DMS 273 (cell line): ENCODE results near the gene CENPW.

ENCODE experiments used
- DNase-seq: peaks from one replicate; lab custom pipeline; 2025; ENCODE audit not compliant: unreplicated experiment; lab: John Stamatoyannopoulos, UW

The CENPW gene

GRCh38 chr6:126339796-126340609 is at the start of gene CENPW:
Gene CENPW (plus strand): TSS chr6:126340115. CDS start chr6:126340274, 159 bp downstream.
- DNase-seq, result peak; percentile 97

DNA sequence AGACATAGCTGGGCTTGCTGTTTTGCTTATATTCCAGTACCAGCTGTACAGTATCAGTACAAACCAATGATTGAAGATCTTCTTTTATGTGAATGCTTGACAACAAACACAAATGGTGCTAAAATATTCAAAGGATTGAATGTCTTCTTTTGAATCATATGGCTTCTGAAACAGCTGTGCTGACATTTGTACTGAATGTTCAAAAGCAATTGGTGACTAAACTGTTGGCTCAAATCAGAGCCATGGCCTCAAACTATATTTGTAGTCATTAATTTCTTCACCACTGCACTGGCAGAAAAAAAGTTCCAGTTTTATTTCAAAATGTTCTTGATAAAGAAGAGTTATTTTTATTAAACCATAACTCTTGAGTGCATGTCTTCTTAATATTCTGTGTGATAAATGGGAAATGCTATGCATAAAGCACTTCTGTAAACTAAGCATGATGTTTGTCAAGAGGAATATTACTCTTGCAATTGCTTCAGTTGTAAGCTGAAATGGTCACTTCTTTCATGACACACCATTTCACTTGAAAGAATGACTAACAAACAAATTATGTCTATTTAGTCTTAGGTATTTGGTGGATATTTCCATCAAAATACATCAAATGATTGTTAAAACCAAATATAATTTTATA is 45.9 kb upstream of the CENPW start:
- DNase-seq, result no peak

DNA sequence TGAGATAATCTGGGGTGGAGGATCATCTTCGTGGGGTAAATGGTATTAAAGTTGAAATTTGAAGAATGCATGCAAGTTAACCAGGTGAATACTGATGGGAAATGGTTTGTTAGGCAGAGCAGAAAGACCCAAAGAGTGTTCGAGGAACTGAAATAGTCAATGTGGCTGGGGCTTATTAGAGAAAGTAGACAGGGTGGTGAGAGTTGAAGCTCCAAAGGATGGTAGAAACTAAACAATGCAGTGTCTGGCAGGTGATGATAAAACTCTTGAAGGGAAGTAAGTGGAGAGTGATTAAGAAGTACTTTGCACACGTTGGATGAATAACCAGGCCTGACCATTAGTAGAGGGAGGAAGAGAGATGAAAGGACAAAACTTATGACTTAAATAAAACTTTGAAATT is 39.8 kb upstream of the CENPW start:
- no peak for DNase-seq

GRCh38 chr6:126300735-126301134 is 39.2 kb upstream of the CENPW start:
- no peak for DNase-seq

- DNase-seq, result no peak
Measured at GRCh38 chr6:126302191-126302590, 37.7 kb upstream of the CENPW start.

DNA sequence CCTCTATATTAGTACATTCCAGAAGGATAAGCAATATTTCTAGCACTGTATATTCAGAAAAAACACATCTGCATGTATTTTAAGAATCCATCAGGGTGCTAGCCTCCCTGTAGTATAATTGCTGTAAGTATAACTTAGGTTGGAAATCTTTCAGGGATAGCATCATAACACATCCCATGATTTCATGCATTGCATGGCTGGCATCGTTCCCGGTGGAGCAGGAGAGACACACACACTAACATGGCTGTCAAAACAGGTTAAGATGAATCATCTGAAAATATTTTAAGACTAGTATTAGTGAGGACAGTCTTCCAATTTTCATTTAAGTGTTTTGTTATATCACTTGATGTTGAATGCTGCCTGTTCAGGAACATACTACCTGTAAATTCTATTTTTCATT is 32.1 kb upstream of the CENPW start:
- no peak for DNase-seq

- no peak for DNase-seq
Measured at GRCh38 chr6:126308362-126308761, 31.6 kb upstream of the CENPW start.

DNA sequence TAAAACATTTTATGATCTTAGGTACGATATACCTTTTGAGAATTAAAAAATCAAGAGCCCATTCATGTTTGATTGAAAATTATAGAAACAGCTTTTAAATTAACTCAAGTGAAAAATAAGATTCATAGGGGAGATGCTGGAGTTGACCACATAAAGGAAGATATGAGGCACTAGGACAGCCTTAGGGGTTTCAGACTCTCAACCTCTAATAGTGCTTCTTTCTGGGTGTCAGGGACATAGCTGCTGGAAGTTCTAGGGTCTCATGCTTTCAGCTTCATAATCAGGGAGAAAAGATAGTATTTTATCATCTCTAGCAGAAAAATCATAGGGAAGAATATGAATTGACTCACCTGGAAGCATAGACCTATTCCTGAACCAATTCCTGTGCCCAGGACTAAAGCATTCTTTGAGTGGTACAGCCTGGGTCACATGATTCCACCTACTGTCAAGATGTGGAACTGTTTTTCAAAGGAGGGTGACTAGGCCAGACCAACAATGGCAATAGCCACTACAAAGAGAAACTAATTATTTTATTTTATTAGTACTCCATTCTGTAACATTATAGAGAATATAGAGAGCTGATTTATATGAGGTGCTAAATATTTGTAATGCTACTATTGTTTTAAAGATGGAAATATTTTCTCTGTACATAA is 27.8 kb upstream of the CENPW start:
- peak; percentile 25 for DNase-seq

DNA sequence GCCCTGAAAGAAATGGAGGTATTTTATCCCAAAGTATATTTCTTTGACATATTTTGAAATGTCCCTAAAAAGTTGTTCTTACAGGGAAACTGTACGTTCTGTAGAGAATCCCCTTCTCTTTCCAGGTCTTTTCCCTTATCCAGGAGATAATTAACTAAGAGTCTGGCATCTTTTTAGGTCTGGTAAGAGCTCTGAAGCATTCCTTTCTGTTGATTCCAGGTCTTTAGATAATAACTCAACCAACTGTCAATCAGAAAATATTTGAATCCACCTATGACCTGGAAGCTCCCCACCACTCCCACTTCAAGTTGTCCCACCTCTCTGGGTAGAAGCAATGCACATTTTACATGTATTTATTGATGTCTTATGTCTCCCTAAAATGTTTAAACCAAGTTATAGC is 26.0 kb upstream of the CENPW start:
- no peak for DNase-seq

DNA sequence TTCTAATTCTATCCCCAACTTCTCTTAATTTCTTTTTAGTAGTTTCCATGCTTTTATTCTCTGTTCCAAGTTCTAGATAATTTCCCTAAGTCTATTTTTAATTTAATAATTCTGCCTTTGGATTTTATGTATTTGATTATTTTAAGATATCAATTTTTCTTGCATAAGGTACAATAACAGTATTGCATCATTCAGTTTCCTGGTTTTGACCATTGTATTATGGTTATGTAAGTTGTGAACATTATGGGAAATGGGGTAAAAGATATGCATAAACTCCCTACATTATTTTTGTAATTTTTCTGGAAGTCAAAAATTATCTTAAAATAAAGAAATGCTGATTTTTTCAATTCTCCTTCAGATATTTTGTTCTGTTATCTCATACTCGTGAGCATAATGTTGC is 21.1 kb upstream of the CENPW start:
- no peak for DNase-seq

- DNase-seq, result no peak
Measured at GRCh38 chr6:126333729-126334128, 6.2 kb upstream of the CENPW start.

DNA sequence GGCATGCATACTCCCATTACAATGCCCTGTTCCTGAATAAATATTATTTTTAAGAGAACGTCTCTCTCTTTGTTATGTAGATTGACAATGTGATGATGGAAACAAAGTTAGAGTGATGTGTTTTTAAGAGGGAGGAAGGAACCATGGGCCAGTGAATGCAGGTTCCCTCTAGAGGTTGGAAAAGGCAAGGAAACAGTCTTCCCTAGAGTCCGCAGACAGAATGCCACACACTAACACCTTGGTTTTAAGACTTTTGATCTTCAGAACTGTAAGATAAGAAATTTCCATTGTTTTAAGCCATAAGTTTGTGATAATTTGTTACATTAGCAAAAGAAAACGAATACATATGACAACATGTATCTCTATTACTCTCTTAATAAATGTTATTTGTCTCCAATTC is 4.7 kb upstream of the CENPW start:
- no peak for DNase-seq

GRCh38 chr6:126337323-126337722 is 2.6 kb upstream of the CENPW start:
- no peak for DNase-seq

- DNase-seq, result no peak
Measured at GRCh38 chr6:126341126-126341525, 1.2 kb downstream of the CENPW start.

DNA sequence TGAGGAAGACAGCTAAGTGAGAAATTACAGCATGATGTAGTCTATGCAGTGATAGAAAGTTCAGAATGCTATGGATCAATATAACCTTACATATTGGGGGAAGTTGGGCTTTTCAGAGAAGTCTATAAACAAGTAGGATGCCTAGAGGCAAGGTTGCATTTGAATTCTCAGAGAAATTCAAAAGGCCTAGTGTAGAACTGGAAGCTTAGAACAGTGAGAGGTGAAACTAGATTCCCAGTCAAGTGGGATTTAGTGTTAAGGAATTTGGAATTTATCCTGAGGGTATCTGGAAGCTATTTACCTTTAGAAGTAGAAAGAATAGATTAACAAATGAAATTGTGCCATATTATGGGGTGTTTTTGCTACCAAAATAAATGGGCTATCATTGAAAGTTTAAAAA is 4.3 kb downstream of the CENPW start:
- DNase-seq, result no peak

DNA sequence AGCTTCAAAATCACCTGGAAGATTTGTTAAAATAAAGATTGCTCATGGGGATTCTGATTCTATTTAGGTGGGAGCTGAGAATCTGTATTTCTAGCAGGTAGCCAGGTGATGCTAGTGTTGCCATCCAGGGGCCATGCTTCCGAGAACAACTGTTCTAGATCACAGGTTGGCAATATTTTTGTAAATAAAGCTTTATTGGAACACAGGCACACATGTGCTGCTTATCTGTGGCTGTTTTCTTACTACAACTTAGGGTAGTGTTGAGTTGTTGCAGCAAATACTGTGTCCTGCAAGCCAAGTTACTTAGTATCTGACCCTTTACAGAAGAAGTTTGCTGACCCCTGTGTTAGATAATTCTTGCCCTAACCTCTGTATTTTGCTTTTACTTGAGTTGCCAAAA is 12.0 kb downstream of the CENPW start:
- no peak for DNase-seq

DNA sequence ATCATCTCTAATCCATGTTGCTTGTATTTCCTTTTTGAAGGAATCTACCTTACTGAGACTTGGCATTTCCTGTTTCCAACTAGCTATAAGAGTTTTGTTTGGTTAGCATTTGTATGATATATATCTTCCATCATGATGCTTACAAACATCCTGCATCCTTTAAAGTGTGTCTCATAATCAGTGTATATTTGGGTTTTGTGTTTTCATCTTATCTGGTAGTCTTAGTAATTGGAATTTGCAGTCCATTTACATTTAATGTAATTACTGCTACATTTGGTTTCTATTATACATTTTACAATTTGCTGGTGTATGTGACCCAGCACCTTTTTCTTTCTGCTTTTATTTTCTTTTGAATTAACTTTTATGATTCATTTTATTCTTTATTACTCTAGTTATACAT is 12.6 kb downstream of the CENPW start:
- DNase-seq, result no peak

GRCh38 chr6:126356526-126356925 is 16.6 kb downstream of the CENPW start:
- DNase-seq, result no peak

DNA sequence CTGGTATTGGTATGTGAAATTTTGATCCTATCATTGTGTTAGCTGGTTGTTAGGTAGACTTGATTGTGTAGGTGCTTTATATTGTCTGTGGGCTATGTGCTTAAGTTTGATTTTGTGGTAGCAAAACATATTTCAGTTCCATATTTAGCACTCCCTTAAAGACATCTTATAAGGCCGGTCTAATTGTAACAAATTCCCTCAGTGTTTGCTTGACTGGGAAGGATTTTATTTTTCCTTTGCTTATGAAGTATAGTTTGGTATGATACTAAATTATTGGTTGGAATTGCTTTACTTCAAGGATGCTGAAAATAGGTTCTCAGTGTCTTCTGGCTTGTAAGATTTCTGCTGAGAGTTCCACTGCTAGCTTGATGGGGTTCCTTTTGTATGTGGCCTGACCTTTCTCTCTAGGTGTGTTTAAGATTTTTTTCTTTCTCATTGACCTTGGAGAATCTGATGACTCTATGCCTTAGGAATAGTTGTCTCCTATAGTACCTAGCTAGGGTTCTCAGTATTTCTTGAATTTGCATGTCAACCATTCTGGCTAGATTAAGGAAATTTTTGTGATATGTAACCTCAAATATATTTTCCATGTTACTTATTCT is 20.1 kb downstream of the CENPW start:
- no peak for DNase-seq

- DNase-seq, result no peak
Measured at GRCh38 chr6:126361832-126362440, 22.0 kb downstream of the CENPW start.

DNA sequence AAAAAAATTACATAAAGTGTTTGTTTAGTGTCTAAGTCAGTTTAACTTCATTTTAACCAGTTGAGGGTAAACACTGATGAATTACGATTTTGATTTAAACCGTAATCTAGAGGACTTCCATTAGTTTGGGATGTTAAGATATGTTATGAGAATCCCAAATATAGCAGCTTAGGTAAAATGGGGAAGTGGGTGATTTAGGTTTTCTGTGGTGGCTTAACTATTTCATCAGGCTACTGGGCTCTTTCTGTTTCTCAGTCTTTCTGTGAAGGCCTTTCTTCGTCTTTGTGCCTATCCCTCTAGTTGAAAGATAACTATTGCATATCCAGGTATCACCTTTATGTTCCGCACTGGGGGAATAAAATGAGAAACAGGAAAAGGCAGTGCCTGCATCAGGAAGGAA is 27.9 kb downstream of the CENPW start:
- no peak for DNase-seq
